Endodermal cell (in vitro differentiated cells): ENCODE data around the gene ZMAT5. TPM values are rescaled to one million over a fixed set of nuclear protein-coding genes. Genes with fewer than 3 reads are reported as not detected.
A peak's percentile ranks its signal among the peaks of the same experiment; 100 is the strongest.

ENCODE experiments used
- DNase-seq: peaks from one replicate; pipeline ENCODE4 v3.0.0-alpha.2; 2017
- H3K27ac ChIP-seq: 2 replicates; pipeline ENCODE4 v1.5.1; 2013; ENCODE audit warnings: mild to moderate bottlenecking, low read depth, low read length, moderate library complexity
- H3K27me3 ChIP-seq: 2 replicates; pipeline ENCODE4 v1.6.1; 2013; ENCODE audit warnings: mild to moderate bottlenecking, low read length, moderate library complexity; ENCODE audit not compliant: insufficient read depth, control insufficient read depth, poor library complexity, severe bottlenecking
- H3K36me3 ChIP-seq: 2 replicates; pipeline ENCODE4 v1.7.0; 2013; ENCODE audit warnings: mild to moderate bottlenecking, low read length, moderate library complexity; ENCODE audit not compliant: control insufficient read depth, insufficient read depth
- H3K4me1 ChIP-seq: one replicate; pipeline ENCODE4 v1.7.0; 2013; ENCODE audit warnings: low read length; ENCODE audit not compliant: control insufficient read depth, insufficient read depth
- H3K4me3 ChIP-seq: 2 replicates; pipeline ENCODE4 v1.5.1; 2013; ENCODE audit warnings: mild to moderate bottlenecking, low read length, moderate library complexity
- H3K9ac ChIP-seq: 2 replicates; pipeline ENCODE4 v1.6.1; 2013; ENCODE audit warnings: mild to moderate bottlenecking, low read length, moderate library complexity; ENCODE audit not compliant: poor library complexity, severe bottlenecking; ENCODE audit errors: extremely low read depth
- H3K9me3 ChIP-seq: 2 replicates; pipeline ENCODE4 v1.6.1; 2013; ENCODE audit warnings: mild to moderate bottlenecking, low read length, moderate library complexity; ENCODE audit not compliant: control insufficient read depth
- H3K27ac Mint-ChIP-seq: 2 replicates; pipeline ENCODE4 v1.8.0; 2020; ENCODE audit warnings: mixed read lengths
- H3K27me3 Mint-ChIP-seq: 2 replicates; pipeline ENCODE4 v1.8.0; 2021; ENCODE audit warnings: mild to moderate bottlenecking, mixed read lengths; ENCODE audit not compliant: insufficient read depth
- H3K36me3 Mint-ChIP-seq: 2 replicates; pipeline ENCODE4 v1.8.0; 2020; ENCODE audit warnings: low read depth, mixed read lengths
- H3K4me1 Mint-ChIP-seq: 2 replicates; pipeline ENCODE4 v1.8.0; 2020; ENCODE audit warnings: mixed read lengths
- H3K4me3 Mint-ChIP-seq: 2 replicates; pipeline ENCODE4 v1.8.0; 2020; ENCODE audit warnings: mild to moderate bottlenecking, moderate library complexity, mixed read lengths
- H3K9me3 Mint-ChIP-seq: 2 replicates; pipeline ENCODE4 v1.8.0; 2020; ENCODE audit warnings: mild to moderate bottlenecking, mixed read lengths
- WGBS, 2 experiments: methylation state at CpG; one replicate each; pipeline versions ENCODE4 v1.1.5 to v1.1.7; 2013; ENCODE audit warnings: missing lambda C conversion rate in 2 of 2, mixed read lengths in 1 of 2; ENCODE audit not compliant: insufficient coverage in 1 of 2, insufficient read length in 1 of 2; 5-methylcytosine and 5-hydroxymethylcytosine counted together
- total RNA-seq, 2 donors: library from RNA; stranded (reverse); fragmentation: NEBNext Ultra II Directional in 1 of 2; extraction: Animal tissue kit (Norgen Biotek cat#: 25700) in 1 of 2; gene quantifications; 2 replicates in 1 of 2; 3 replicates in 1 of 2; pipeline ENCODE4 v1.2.1, GENCODE V29; 2021
- TF ChIP-seq, protein P1 (sequence below): fragments of 200-600 bp; sonication (generic); conservative IDR thresholded peaks from 2 replicates; pipeline ENCODE4 v1.5.0; 2021; ENCODE audit warnings: antibody characterized with exemption, mild to moderate bottlenecking

ZMAT5 gene
- total RNA-seq, 2 donors from 2014 or later: 15.5 to 22.5 TPM

DNA sequence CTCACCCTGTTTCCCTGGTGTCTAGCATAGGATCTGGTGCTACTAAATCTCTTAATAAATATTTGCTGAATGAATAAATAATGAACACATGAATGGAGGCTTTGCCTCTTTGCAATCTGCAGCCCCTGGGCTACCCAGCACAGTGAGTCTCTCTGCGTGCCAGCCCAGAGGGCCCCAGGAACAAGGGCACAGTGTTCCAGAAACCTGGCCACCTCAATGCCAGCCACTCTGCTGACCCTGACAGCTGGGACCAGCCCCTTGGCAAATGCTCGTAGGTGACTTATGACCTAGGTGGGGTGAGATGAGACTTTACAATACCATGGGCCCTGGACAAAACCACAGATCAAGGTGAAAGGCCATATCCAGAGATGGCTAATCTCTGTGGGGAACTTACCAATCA, 32.0 kb upstream of the ZMAT5 start:
- Mint-ChIP-seq H3K36me3 (peaks cover 39% of the 10 kb centered on the region), H3K27ac (no peak overlapping the region), H3K9me3 (no peaks in the 10 kb centered on the region), H3K27me3 (no peaks in the 10 kb centered on the region), H3K4me3 (no peak overlapping the region), H3K4me1 (peaks cover 11% of the 10 kb centered on the region)
- TF ChIP-seq, protein P1, sequence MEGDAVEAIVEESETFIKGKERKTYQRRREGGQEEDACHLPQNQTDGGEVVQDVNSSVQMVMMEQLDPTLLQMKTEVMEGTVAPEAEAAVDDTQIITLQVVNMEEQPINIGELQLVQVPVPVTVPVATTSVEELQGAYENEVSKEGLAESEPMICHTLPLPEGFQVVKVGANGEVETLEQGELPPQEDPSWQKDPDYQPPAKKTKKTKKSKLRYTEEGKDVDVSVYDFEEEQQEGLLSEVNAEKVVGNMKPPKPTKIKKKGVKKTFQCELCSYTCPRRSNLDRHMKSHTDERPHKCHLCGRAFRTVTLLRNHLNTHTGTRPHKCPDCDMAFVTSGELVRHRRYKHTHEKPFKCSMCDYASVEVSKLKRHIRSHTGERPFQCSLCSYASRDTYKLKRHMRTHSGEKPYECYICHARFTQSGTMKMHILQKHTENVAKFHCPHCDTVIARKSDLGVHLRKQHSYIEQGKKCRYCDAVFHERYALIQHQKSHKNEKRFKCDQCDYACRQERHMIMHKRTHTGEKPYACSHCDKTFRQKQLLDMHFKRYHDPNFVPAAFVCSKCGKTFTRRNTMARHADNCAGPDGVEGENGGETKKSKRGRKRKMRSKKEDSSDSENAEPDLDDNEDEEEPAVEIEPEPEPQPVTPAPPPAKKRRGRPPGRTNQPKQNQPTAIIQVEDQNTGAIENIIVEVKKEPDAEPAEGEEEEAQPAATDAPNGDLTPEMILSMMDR: no peak
- no peak overlapping the region for H3K4me3 ChIP-seq
- WGBS, 2 experiments: 97 to 100% methylated on average over 1 to 2 of the region's 2 CpGs
- DNase-seq: no peak
- no peak overlapping the region for H3K9ac ChIP-seq
- peaks cover 65% of the 10 kb centered on the region for H3K36me3 ChIP-seq
- H3K27me3 ChIP-seq: no peaks in the 10 kb centered on the region
- no peak overlapping the region for H3K27ac ChIP-seq
- no peaks in the 10 kb centered on the region for H3K9me3 ChIP-seq
- H3K4me1 ChIP-seq: peaks cover 4% of the 10 kb centered on the region

DNA sequence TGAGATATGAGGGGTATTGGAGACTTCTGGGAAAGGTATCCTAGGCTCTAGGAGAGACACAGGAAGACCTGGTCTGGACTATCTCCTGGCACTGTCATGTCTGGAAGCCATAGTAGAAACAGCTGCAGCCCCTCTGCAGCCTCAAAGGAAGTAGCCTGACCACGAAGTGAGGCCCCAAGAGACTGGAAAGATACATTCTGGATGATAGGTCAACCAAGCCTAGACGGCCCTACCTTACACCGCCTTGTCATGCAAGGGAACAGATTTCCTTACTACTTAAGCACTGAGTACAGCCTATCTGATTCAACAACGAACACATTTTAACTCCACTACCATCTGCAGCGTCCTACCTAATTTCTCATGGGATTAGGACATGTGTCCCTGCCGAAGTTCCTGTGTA, 31.5 kb upstream of the ZMAT5 start:
- WGBS, 2 experiments: 94 to 100% methylated on average over 6 of the region's 6 CpGs
- H3K4me3 Mint-ChIP-seq: no peak overlapping the region
- H3K9ac ChIP-seq: no peak overlapping the region

DNA sequence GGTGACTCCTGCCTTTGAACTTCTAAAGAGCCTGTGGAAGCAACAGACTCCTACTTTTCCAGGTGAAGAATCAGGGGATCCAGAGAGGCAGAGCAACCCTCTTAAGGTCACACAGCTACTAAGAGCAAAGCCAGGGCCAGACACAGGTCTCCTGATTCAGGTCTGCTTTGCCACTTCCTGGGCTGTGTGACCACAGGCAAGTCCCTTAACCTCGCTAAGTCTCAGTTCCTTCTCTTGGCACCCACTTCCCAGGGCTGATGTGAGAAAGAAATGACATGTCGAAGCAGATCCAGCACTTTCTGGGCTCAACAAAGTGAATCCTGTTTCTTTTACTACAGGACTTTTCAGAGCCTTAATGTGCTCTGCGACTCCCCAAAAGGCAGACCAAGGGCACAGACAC, 30.5 kb upstream of the ZMAT5 start:
- H3K27ac ChIP-seq: no peak overlapping the region
- Mint-ChIP-seq H3K36me3 (peaks cover 38% of the 10 kb centered on the region), H3K9me3 (no peaks in the 10 kb centered on the region), H3K4me3 (no peak overlapping the region), H3K27me3 (no peaks in the 10 kb centered on the region), H3K4me1 (peaks cover 11% of the 10 kb centered on the region), H3K27ac (no peak overlapping the region)
- no peaks in the 10 kb centered on the region for H3K27me3 ChIP-seq
- H3K4me1 ChIP-seq: peaks cover 4% of the 10 kb centered on the region
- 90 to 100% methylated on average over 1 to 3 of the region's 3 CpGs for WGBS, 2 experiments
- no peak overlapping the region for H3K4me3 ChIP-seq
- no peak for DNase-seq
- no peaks in the 10 kb centered on the region for H3K9me3 ChIP-seq
- no peak overlapping the region for H3K9ac ChIP-seq
- TF ChIP-seq, protein P1: no peak
- H3K36me3 ChIP-seq: peaks cover 68% of the 10 kb centered on the region

More for the DNA sequence above, 31.5 kb upstream of the ZMAT5 start:
- Mint-ChIP-seq H3K36me3 (peaks cover 36% of the 10 kb centered on the region), H3K9me3 (no peaks in the 10 kb centered on the region), H3K27me3 (no peaks in the 10 kb centered on the region), H3K4me1 (peaks cover 11% of the 10 kb centered on the region), H3K27ac (peak overlapping the region; percentile 12)
- H3K27ac ChIP-seq: no peak overlapping the region
- H3K36me3 ChIP-seq: peaks cover 62% of the 10 kb centered on the region
- H3K27me3 ChIP-seq: no peaks in the 10 kb centered on the region
- H3K4me1 ChIP-seq: peaks cover 4% of the 10 kb centered on the region
- TF ChIP-seq, protein P1: no peak
- DNase-seq: no peak
- H3K4me3 ChIP-seq: no peak overlapping the region
- no peaks in the 10 kb centered on the region for H3K9me3 ChIP-seq
